Renal cortex interstitium (tissue), 11 donors: Measurements from ENCODE around the gene OTOS. TPM values are rescaled to one million over a fixed set of nuclear protein-coding genes. Genes with fewer than 3 reads are reported as not detected.

Experiments used
- DNase-seq, 11 donors: peaks; one replicate each; pipeline ENCODE4 v3.0.0-alpha.2; 2013; ENCODE audit warnings: low read depth in 9 of 11, low spot score in 4 of 11; ENCODE audit errors: extremely low read depth in 1 of 11
- polyA plus RNA-seq, 3 donors: library from polyadenylated mRNA; unstranded; fragments of 120-200 nt; gene quantifications; one replicate each; pipeline ENCODE4 v1.2.1, GENCODE V29; 2013; ENCODE audit not compliant: insufficient read length in 3 of 3

Gene OTOS
- polyA plus RNA-seq, 3 donors, result 0.36 to 0.43 TPM; not detected in 1

DNA sequence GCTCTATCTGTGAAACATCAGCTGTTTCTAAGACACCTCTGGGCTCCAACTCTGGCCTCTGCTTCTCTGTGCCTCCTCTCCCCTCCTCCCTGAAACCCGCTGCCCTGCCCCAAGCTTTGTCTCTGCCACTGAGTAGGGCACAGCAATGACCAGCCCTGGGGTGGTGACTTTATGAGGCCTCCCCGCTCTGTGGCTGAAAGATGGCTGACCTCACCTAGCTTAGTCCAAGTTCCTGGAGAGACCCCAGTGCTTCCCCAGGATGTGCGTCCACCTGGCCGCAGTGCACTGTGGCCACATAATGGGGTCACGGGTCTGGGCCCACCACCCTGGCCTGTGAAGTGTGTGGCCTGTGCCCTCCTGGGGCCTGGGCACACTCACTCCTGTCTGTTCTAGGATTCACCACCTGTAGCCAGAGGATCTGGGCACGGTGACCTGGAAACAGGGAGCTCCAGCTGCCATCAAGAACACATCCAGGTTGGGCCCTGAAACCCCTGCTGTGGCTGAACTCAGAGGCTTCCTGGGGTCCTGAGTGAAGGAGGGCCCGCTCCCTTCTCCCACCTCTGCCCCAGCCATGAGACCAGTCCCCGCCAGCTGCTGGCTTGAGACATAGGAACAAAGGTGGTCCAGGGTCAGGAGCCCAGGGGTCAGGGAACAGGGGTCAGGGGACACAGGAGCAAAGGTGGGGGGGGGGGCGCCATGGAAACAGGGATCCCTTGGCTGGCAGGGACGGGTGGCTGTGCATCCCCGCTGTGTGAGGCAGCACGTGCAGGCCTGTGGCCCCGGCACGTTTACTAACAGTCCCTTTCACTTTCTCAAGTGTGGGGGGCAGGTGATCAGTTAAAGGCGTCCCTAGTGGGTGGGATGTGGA lies 29.3 kb upstream of the OTOS start:
- no peak for DNase-seq

DNA sequence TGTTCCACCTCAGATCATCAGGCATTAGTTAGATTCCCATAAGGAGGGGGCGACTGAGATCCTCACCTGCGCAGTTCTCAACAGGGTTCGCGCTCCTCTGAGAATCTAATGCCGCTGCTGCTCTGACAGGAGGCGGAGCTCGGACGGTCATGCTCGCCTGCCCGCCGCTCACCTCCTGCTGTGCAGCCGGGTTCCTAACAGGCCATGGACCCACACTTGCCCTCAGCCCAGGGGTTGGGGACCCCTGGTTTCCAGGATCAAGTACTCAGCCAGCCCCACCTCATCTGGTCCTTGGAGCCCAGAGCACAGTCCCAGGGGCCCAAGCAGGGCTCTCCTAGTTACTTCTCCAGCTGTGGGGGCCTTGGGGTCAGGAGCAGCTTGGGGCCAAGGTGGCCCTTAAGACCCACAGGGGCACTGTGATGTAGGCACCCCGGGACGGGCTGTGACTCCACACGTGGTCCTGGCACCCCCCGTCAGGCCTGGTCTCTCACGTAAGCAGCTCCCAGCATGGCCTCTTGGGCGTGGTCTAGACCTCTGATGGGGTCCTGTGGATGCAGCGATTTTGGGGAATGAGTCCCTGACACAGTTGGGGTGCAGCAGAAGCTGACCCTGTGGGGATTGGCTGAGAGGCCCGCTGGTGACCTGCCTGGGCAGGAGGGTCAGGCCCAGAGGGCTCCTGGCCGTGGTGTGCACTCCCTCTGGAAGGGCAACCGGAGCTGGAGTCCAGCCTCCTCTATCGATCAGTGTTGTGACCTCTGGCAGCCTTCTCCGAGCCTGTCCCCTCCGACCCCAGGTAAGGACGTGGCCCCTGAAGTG lies 28.3 kb upstream of the OTOS start:
- DNase-seq, result no peak

DNA sequence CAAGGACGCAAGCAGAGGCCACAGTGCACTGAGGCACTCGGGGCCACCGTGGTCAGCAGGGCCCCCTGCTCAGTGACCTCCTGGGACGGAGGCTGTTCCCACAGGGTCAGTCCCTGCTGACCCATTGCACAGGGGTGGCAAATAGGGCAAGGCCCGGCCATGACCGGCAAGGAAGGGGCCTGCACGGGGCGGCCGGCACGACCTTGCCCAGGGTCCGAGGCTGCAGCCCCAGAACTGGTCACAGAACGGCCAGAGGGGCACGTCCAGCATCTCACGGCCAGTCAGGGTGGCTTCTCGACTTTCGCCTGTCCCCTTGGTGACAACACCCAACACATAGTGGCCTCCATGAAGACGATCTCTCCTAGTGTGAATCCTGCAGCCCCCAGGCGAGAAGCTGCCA lies 27.6 kb upstream of the OTOS start:
- no peak for DNase-seq

DNA sequence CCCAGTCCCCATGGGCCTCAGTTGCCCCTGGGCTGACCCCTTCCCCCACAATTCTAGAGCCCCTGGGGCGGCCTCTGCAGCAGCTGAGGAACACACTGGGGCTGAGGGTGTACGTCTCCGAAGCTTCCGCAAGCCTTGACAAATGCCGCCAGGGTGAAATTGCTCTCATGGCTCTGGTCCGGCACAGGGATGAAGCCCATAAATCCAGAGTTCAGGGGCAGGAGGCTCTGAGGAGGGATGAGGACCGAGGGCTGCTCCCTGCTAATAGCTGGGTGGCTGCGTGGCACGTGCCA lies 27.1 kb upstream of the OTOS start:
- DNase-seq, result no peak

DNA sequence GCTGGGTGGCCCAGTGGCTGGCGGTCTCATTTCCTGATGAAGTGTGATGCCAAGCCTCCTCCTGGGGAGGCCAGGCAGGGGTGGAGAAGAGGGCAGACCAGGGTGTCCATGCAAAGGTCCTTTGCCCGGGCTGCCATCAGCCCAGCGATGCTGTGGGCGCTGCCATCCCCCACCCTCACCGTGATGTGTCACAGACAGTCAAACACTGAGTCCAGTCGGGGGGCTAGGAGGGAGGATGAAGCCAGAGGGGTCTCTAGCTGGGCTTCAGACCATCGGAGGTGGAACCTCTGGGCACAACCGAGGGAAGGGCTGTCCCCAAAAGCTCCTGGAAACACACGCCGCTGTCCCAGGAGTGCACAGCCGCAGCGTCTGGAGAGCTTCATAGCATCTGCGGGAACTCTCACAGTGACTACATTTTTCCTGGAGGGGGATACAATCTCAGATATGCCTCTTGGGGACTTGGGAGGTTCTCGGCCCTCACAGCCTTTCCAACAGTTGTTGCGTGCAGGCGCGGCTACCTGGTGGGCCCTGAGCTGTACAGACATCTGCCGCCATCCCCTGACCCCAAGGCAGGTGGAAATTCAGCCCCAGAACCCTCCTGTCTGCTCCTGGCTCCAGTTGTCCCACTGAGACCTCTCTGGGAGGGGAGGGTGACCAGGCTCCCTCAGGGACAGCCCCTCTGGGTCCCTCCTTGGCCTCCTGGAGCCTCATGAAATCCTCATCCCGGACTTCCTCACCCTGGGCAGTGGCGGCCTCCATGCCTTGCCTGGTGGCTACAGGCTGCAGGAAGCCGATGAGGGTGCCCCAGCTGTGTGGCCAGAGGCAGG lies 26.5 kb upstream of the OTOS start:
- DNase-seq, result no peak

DNA sequence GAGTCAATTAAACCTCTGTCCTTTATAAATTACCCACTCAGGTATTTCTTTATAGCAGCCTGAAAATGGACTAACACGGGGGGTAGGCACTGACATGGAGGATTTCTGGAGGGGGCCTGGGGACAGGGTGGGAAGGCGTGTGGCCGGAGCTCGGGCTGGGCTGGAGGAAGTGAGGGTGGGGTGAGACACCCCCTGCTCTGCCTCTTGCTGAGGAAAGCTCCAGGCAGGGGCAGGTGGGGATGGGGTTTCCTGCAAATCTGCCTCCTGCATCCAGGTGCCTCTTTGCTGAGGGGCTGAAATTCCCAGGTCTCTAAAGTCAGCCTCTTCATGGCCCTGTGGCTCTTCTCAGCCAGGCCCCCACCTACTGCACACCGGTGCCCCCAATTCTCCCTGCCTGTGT lies 25.7 kb upstream of the OTOS start:
- no peak for DNase-seq

DNA sequence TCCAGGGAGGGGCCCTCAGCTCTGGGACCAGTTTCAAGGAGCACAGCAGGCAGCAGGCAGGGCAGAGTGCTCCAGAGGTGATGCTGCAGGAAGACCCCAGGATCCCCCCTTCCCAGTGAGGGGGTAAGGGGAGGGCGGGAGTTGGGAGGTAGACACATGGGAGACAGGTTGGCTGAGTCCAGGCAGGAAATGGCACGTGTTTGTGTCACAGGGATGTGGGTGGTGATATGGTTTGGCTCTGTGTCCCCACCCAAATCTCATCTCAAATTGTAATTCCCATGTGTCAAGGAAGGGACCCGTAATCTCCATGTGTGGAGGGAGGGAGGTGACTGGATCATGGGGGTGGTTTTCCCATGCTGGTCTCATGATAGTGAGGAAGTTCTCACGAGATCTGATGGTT lies 25.2 kb upstream of the OTOS start:
- DNase-seq, result no peak

DNA sequence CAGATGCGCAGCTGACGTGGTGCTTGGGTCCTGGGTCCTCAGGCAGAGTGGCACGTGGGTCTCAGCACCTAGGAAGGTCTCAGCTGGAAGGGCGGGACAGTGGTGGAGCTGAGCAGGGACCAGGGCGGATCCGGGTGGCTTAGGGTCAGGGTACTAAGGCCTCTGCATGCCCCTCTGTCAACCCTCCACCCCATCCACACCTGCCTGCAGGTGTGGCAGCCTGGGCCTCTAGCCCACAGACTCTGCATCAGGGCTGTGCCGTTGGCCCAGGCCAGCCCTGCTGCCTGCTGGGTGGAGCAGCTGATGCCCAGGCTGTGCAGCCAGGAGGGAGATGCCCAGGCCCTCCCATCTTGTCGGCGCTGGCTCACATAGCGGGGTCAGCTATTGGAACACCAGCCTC lies 24.6 kb upstream of the OTOS start:
- no peak for DNase-seq

DNA sequence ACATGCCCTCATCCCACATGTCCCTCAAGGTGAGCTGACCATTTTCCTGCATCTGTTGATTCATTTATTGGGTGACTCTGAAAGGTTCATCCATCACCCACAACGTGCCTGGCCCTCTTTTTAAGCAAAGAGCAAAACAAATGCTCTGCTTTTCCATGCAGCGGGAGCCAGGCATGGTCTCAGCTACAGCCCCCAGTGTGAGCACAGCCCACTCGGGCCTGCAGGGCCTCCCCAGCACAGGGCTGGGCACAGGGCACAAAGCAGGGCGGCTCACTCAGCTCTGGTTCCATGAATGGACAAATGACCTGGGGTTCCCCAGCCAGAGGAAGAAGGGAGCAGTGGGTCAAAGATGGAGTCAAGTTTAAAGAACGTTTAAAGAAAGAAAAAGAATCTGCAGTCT lies 24.1 kb upstream of the OTOS start:
- no peak for DNase-seq

DNA sequence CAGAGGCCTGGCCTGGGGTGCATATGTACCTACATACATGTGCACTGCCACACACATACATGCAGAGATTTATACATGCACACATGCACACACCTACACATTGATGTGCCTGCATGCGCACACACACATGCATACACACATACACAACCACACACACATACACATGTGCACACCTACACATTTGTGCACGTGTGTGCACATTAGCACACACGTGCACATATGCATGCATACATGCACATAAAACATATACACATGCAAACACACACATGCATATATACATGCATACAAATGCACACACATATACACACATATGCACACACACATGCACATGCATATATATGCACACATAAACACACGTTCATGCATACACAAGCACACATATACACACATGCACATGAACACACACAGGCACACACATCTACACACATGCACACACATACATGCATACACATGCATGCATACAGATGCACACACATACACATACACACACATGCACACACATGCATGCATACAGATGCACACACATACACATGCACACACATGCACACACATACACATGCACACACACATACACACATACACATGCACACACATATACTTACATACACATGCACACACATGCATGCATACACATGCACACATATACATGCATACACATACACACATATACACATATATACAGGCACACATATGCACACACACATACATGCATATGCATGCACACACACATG lies 23.6 kb upstream of the OTOS start:
- no peak for DNase-seq

DNA sequence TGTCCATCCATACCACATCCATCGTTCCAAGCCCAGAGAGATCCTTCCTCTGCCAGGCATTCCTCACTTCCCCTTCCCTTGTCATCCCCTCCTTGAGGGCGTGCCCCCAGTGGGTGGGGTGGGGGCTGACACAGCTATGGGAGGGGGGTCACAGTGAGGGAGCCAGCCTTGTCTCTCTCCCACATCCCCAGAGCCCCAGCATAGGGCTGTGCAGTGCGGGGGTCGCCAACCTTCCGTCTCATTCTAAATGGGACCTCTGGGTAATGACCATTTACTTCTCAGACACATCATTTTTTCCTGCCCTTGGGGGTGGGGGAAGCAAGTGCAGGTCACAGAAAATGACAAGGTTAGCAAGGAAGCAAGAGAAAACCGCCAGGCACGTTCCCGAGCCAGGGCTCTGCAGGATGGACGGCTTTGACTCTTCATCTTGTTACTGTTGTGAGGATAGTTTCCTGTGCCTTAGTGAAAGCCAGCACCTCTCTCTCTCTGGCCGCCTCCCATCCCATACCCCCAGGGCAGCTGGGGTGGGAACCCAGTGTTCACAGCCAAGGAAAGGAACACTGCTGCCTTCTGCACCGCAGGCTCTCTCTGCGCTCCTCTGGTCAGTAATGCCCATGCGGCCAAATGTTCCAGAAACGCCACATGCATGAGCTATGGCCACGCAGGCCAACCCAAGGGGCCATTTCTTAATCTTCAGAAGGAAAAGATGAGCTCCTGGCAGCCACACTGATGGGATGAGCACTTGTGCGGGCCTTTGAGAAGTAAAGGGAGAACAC lies 22.7 kb upstream of the OTOS start:
- DNase-seq, result no peak

DNA sequence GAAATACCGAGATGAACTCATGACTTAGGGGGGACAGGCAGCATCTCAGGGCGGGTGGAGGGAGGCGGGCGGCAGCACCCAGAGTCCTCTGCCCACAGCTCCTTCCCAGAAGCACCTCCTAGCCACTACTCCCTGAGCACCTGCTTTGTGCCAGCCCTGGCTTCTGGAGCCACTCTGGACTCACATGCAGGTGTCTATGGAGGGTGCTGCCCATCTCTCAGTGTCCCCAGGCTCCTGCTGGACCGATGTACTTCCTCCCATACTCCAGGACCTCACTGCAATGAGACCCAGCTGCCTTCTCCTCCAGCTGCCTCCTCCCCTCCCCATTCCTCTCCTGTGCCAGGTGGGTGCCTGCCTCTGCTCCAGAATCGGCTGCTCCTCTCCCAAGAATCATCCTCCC lies 22.1 kb upstream of the OTOS start:
- DNase-seq, result no peak

DNA sequence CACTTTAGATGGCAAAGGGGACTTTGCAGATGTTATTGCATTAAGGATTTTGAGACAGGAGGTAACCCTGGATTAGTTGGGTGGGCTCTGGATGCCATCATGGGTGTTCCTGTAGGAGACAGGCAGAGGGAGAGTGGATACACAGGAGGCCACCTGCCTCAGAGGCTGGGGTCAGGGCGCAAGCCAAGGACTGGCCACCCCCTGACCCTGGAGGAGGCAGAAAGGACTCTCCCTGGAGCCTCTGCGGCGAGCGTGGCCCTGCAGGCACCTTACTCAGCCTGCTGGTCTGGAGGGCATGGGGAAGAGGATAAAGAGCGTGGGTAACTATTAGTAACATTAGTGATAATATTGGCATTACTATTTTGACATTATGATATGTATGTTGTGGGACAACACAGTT lies 21.6 kb upstream of the OTOS start:
- no peak for DNase-seq

DNA sequence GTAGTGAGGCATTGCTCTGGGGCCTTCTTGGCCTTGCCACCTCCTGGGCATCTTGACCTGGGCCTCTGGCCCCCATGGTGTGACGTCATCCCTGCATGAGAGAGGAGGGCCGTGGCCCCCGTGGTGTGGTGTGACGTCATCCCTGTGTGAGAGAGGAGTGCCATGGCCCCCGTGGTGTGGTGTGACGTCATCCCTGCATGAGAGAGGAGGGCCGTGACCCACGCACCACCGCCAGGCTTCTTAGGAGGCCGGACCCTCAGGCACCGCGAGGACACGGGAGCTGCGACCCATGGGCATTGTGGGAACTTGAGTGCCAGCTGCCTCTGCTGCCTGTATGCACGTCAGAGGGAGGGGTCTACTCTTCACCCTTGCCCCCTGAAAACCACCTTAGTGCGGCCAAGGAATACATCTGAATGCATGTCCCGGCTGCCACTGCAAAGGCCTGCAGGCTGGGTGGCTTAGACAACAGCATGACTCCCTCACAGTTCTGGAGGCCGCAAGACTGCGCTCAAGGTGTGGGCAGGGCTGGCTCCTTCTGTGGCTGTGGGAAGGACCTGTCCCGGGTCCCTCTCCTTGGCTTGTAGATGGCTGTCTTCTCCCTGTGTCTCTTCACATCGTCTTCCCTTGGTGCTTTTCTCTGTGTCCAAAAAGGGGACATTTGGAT lies 20.8 kb upstream of the OTOS start:
- DNase-seq, result no peak

DNA sequence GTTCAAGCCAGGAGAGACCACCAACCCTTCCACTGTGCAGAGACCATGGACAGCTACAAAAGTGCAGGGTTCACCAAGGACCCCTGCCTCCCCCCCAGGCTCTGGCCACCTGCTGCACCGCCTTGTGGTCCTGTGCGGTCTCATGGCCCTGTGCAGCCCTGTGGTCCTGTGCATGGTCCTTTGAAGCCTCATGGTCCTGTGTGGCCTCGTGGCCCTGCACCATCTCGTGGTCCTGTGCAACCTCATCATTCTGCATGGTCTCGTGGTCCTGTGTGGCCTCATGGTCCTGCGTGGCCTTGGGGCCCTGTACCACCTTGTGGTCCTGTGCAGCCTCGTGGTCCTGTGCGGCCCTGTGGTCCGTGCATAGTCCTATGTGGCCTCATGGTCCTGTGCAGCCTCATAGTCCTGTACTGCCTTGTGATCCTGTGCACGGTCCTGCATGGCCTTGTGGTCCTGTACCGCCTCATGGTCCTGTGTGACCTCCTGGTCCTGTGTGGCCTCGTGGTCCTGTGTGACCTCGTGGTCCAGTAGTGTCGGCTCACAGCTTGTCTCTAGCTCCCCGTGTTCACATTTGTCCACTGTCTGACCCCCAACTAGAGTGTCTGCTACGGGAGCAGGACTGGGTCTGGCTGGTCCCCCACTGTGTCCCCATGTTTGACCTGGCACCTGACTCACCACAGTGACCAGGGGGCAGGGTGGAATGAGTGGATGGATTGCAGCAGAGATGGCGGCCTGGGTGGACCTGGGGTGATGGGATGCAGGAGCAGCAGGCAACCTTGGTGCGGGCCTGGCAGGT lies 20.0 kb upstream of the OTOS start:
- no peak for DNase-seq

DNA sequence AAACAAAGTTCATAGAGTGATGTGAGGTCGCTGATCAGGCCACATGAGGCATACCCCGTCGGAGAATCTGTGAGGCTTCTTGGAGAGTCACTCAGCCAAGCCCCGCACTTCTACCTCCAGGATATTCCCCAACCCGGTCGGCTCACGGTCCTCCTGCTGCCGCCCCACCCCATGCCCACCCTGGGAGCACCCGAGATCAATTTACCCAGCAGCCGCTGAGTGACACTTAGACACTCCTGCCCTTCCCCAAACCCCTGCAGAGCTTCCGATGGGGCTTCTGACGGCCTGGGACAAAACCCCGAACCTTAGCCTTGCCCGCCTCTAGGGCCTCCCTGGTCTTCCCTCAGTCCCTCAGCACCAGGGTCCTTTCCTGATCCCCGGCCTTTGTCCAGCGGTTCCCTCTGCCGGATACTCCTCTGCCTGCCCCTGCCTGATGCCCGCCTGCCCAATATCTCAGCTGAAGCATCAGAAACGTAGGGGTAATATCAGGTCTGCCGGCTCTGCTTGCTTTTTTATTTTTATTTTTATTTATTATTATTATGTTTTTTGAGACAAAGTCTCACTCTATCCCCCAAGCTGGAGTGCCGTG lies 18.9 kb upstream of the OTOS start:
- no peak for DNase-seq

DNA sequence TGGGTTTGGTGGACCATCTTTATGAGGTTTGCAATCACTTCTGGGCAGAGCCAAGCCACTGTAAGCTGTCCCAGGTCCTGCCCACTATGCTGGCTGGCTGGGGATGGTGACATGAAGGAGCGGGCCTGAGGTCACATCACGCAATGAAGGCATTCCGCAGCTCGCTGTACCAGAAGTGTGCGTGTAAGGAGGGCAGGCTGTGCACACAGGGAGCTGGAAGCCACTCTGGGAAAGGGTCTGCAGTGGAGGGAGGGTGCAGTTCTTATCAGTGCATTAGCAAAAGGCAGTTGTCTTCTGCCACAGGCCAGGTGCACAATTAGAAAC lies 16.7 kb upstream of the OTOS start:
- DNase-seq, result no peak
